ENCODE measurements around the gene PPCDC.

The PPCDC gene

DNA sequence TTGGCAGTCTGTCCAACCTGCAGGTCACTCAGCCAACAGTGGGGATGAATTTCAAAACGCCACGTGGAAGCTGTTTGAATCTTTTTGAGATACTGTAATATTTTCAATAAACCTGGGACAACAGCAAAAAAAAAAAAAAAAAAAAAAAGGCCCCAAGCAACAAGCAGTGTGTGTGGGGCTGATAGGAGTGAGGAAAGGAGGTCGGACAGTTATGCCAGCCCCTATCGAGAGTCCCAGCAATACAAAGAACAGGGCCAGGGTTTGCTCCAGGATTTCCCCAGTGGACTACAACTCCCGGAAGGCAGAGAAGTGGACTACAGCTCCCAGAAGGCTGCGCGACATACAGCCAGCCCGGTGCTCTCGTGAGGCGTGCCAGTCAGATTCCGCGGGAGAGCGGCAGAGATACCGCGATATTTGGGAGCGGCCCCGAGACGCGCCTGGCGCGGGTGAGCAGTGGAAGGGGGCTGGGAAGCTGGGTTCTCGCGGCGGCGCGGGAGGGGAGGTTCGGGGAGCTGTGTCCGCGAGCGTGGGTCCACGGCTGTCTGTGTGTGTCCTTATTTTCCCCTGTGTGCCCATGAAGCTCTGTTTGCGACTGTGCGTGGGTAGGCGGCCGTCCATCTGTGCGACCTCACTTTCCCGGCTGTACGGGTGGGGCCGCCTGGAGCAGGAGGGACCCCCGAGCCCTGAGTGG is at the start of gene PPCDC:
Gene PPCDC, plus strand, starts transcription at position 410 of the 691 bp plus-strand sequence. CDS start 4,729 bp downstream, outside the sequence.
- peak; percentile 96 for DNase-seq

GRCh38 chr15:74976159-74976558 is 47.2 kb upstream of the PPCDC start:
- DNase-seq: no peak

GRCh38 chr15:74977599-74977998 is 45.8 kb upstream of the PPCDC start:
- no peak for DNase-seq

- DNase-seq: no peak
Measured at GRCh38 chr15:74978077-74978476, 45.3 kb upstream of the PPCDC start.

GRCh38 chr15:74978503-74978902 is 44.9 kb upstream of the PPCDC start:
- peak; percentile 76 for DNase-seq

- DNase-seq: no peak
Measured at GRCh38 chr15:74982183-74982582, 41.2 kb upstream of the PPCDC start.

DNA sequence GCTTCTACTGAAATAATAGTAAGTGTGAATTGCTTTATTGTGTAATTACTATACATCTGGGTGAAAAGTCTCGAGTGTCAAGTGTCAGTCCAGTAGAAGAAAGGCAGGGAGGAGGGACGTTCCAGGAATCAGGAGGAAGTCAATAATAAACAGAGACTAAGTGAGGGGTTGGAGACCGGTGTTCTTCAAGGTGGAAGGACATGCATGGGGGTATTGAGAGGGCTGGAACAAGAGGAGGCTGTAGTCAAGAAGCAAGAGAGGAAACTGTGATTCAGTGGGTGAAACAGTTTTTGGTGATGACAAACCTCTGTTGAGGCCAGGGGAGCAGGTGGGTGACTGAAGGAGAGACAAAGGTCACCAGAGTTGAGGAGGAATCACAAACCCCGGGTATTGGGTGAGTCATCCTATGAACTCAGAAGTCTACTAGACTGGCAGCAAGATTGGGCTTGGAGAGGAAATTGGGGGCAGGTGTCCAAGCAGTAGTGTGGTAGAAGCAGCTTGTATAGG is 39.6 kb upstream of the PPCDC start:
- DNase-seq: peak; percentile 69

DNA sequence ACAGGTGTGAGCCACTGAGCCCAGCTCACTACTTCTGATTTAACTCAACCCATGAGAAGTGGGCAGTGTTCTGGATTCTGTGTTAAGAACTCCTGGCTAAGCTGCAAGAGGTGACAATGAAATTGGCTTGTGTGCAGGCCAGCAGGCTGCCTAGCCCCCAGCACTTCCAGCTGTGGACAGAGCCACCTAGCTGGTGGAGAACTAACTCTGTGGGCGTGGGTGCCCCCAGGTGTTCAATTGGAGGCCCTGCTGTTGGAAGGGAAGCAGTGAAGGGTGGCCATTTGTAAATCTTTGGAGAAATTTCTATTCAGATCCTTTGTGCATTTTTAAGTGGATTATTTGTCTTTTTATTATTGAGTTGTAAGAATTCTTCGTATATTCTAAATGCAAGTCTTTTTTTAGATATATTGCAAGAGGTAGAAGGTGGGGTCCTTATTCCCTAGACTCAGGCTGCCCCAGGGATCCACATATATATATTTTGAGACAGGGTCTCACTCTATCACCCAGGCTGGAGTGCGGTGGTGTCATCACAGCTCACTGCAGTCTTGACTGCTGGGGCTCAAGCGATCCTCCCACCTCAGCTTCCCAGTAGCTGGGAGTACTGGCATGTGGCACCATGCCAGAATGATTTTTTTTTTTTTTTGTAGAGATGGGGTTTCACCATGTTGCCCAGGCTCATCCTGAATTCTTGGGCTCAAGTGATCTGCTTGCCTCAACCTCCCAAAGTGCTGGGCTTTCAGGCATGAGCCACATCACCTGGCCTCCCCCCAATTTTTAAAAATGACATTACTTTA is 35.2 kb upstream of the PPCDC start:
- peak; percentile 63 for DNase-seq

- no peak for DNase-seq
Measured at GRCh38 chr15:74989527-74989926, 33.9 kb upstream of the PPCDC start.

- no peak for DNase-seq
Measured at GRCh38 chr15:74992619-74993018, 30.8 kb upstream of the PPCDC start.

GRCh38 chr15:74994236-74994635 is 29.2 kb upstream of the PPCDC start:
- DNase-seq: no peak

GRCh38 chr15:74994685-74995084 is 28.7 kb upstream of the PPCDC start:
- no peak for DNase-seq

GRCh38 chr15:74995182-74995778 is 28.1 kb upstream of the PPCDC start, which contains the start of gene SCAMP5:
Gene SCAMP5, plus strand, starts transcription at chr15:74995563. Its CDS starts 16,277 bp downstream, at chr15:75011840.
- DNase-seq: peak; percentile 99

- no peak for DNase-seq
Measured at GRCh38 chr15:74995779-74996765, 27.3 kb upstream of the PPCDC start.

DNA sequence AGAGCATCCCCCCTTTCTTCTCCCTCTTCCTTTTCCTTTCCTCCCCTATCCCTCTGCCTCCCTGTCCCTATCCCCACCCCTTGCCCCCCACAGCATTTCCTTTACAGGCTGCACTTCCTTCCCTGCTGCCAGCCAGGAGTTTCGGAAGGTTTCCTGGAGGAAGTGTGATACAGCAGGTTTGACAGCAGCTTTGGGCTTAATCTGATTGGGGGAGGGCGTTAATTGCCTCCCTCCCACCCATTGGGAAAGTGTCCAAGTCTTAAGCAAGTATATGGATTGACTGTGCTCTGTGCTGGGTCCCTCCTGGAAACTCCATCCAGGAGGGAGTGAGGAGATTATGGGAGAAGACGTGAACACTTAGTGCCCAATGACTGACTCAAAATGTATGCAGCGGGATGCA is 26.2 kb upstream of the PPCDC start:
- no peak for DNase-seq

GRCh38 chr15:74997543-74997942 is 25.8 kb upstream of the PPCDC start:
- DNase-seq: no peak

DNA sequence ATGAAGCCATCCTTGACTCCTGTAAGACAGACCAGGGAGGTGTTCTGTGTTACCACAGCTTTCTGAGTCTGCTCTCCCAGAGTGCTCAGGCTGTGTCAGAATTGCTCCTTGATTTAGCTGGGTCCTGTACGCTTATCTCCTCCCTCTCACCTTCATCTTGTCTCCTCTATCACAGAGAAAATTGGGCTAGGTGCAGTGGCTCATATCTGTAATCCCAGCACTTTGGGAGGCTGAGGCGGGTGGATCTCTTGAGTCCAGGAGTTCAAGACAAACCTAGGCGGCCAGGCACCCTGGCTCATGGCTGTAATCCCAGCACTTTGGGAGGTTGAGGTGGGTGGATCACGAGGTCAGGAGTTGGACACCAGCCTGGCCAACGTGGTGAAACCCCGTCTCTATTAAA is 22.1 kb upstream of the PPCDC start:
- no peak for DNase-seq

DNA sequence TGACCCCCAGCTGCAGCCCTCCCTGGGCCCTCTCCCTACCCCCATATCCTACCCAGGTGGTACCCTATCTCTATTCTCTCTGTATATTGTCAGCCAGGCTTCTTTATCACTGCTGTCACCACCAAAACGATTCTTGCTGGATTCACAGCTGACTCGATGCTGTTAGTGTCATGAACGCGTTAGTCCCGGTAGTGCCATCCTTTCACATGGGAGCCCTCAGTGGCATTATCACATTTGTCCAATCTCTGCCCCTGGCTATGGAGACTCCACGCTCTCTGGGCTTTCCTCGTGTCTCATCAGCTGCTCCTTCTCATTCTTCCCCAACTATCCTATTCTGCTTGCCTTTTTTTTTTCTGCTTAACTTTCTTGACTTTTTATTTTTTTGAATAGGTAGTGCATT is 21.0 kb upstream of the PPCDC start:
- no peak for DNase-seq

DNA sequence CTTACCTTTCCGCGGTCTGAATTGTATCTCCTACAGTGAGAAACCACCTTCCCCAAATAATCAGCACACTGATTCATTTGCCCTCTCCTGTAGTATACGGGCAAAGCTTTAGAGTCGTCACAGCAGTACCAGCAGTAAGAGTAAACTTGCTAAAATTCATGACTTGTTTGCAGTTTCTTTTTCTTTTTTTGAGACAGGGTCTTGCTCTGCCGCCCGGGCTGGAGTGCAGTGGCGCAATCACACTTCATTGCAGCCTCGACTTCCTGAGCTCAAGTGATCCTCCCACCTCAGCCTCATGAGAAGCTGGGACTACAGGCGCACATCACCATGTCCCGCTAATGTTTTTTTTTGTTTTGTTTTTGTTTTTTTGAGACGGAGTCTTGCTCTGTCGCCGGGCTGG is 16.2 kb upstream of the PPCDC start:
- no peak for DNase-seq

GRCh38 chr15:75008221-75008625 is 15.2 kb upstream of the PPCDC start:
- no peak for DNase-seq

- no peak for DNase-seq
Measured at GRCh38 chr15:75008629-75009326, 14.6 kb upstream of the PPCDC start.

DNA sequence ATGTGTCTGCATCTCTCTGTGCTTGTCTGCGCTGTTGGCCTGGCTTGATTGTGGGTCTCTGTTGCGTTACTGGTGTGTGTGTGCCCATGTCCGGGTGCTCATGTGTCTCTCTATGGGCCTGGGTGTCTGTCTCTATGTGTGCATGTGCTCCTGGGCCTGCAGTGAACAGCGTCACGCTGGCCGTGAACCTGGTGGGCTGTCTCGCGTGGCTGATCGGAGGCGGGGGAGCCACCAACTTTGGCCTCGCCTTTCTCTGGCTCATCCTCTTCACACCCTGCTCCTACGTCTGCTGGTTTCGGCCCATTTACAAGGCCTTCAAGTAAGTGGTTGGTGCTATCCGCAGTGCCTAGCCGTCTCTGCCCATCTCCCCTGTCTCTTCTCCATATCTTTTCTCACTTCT is 7.0 kb upstream of the PPCDC start:
- DNase-seq: no peak

Measured in activated CD8-positive, alpha-beta memory T cell treated with anti-CD3 and anti-CD28 coated beads, Interleukin-2, amount 50 U/mL, for 48 hours (primary cell).